ENCODE measurements around the gene AGPAT1. TPM values are rescaled to one million over a fixed set of nuclear protein-coding genes. Genes with fewer than 3 reads are reported as not detected.

The AGPAT1 gene
- total RNA-seq, 5 donors from 2014 or later (not counting 1 experiment from before 2014, with no cell fraction given): 23.5 to 34.6 (median 31.0) TPM

GRCh38 chr6:32118782-32119628 is 56.9 kb downstream of the AGPAT1 start:
- H3K4me3 Mint-ChIP-seq: no peak overlapping the region
- Histone ChIP-seq H3K36me3 (ENCODE audit: control insufficient read depth in 2 of 2, extremely low read depth in 1 of 2, insufficient read depth in 1 of 2, low read length in 1 of 2) (peaks cover 21 to 78% of the 10 kb centered on the region in 2 donors), H3K27ac (ENCODE audit: low read length) (no peak overlapping the region), H3K4me3 (ENCODE audit: control insufficient read depth in 1 of 2, extremely low read depth in 1 of 2, low read length in 1 of 2) (no peak overlapping the region), H3K9me3 (no peaks in the 10 kb centered on the region), H3K27me3 (replicated peaks in 1 of 2; ENCODE audit: control insufficient read depth in 2 of 2, extremely low read depth in 1 of 2, insufficient read depth in 2 of 2, low read length in 1 of 2) (no peaks in the 10 kb centered on the region), H3K4me1 (ENCODE audit: control insufficient read depth in 1 of 2, extremely low read depth in 1 of 2, insufficient read depth in 2 of 2, low read length in 2 of 2) (peaks cover 0 to 12% of the 10 kb centered on the region in 2 experiments)
- ChIA-PET POLR2A (interaction anchor here in 1 of 2 donors (0.6 kb wide), 1 partner anchor 304 kb away, joined by 16 read pairs; no protein-coding TSS in a partner anchor), CTCF (interaction anchor here (1.3 to 1.4 kb wide), 2 partner anchors 36 to 77 kb away, joined by 3 to 4 read pairs; no protein-coding TSS in a partner anchor)
- 24% methylated on average over 9 of the region's 17 CpGs for WGBS (ENCODE audit: insufficient coverage)
- no peaks in the 10 kb centered on the region for H3K9me3 Mint-ChIP-seq
- peak in 34 of 35 experiments; percentile 16 to 76 (median 55) for DNase-seq
- peak overlapping the region in 1 of 2 donors; percentile 79 for H3K27ac Mint-ChIP-seq
- H3K27me3 Mint-ChIP-seq: no peaks in the 10 kb centered on the region
- peaks cover 56% of the 10 kb centered on the region for H3K36me3 Mint-ChIP-seq
- peak; percentile 71 to 92 (median 84) for ATAC-seq (replicated peaks in 1 of 4)
- H3K4me1 Mint-ChIP-seq: peaks cover 11 to 22% (median 19%) of the 10 kb centered on the region in 3 donors

Other genes with a start within 250 kb of the AGPAT1 start
- gene C2, start 248.4 kb downstream of the AGPAT1 start, total RNA-seq: 1 to 10 TPM; 1.3 to 5.1 (median 3.7) TPM
- gene CFB, start 230.0 kb downstream of the AGPAT1 start, total RNA-seq: 1 to 10 TPM in 3 of 5 donors, not detected in 2; 1.3 to 2.2 (median 1.8) TPM
- gene NELFE, start 217.1 kb downstream of the AGPAT1 start, total RNA-seq: 10 to 100 TPM; 47.5 to 51.0 (median 49.4) TPM
- gene SKIC2, start 216.9 kb downstream of the AGPAT1 start, total RNA-seq: 100 to 1,000 TPM; 104 to 169 (median 112) TPM
- 10 to 100 TPM; 30.2 to 53.2 (median 35.4) TPM for gene DXO, start 203.9 kb downstream of the AGPAT1 start, total RNA-seq
- 10 to 100 TPM in 1 of 5 donors, 1 to 10 TPM in 4; 3.5 to 11.6 (median 6.1) TPM for gene C4A, start 194.0 kb downstream of the AGPAT1 start, total RNA-seq
- 1 to 10 TPM; 5.5 to 8.4 (median 7.5) TPM for gene C4B, start 161.3 kb downstream of the AGPAT1 start, total RNA-seq
- 1 to 10 TPM in 3 of 5 donors, under 1 TPM in 2; 0.43 to 2.2 (median 1.6) TPM for gene CYP21A2, start 137.7 kb downstream of the AGPAT1 start, total RNA-seq
- 10 to 100 TPM in 4 of 5 donors, 1 to 10 TPM in 1; 8.0 to 20.9 (median 15.4) TPM for gene TNXB, start 66.7 kb downstream of the AGPAT1 start, total RNA-seq
- 100 to 1,000 TPM; 106 to 151 (median 145) TPM for gene ATF6B, start 47.8 kb downstream of the AGPAT1 start, total RNA-seq
- gene FKBPL, start 45.8 kb downstream of the AGPAT1 start, total RNA-seq: 1 to 10 TPM in 4 of 5 donors, under 1 TPM in 1; 0.83 to 3.7 (median 1.5) TPM
- gene PRRT1, start 24.1 kb downstream of the AGPAT1 start, total RNA-seq: 1 to 10 TPM; 1.7 to 3.3 (median 2.3) TPM
- gene PPT2, start 21.9 kb downstream of the AGPAT1 start, total RNA-seq: 10 to 100 TPM; 11.2 to 25.6 (median 19.3) TPM
- 10 to 100 TPM; 13.9 to 18.9 (median 16.9) TPM for gene EGFL8, start 11.5 kb downstream of the AGPAT1 start, total RNA-seq
- 10 to 100 TPM; 23.6 to 49.3 (median 44.6) TPM for gene RNF5, start 2.3 kb upstream of the AGPAT1 start, total RNA-seq
- 10 to 100 TPM; 42.6 to 81.4 (median 67.7) TPM for gene AGER, start 8.2 kb upstream of the AGPAT1 start, total RNA-seq
- gene PBX2, start 14.1 kb upstream of the AGPAT1 start, total RNA-seq: 100 to 1,000 TPM; 124 to 171 (median 148) TPM
- 100 to 1,000 TPM; 267 to 311 (median 274) TPM for gene GPSM3, start 16.6 kb upstream of the AGPAT1 start, total RNA-seq
- gene NOTCH4, start 48.0 kb upstream of the AGPAT1 start, total RNA-seq: 1 to 10 TPM in 3 of 5 donors, under 1 TPM in 2; 0.70 to 1.7 (median 1.1) TPM
- not detected for gene TSBP1, start 195.8 kb upstream of the AGPAT1 start, total RNA-seq
- gene BTNL2, start 231.1 kb upstream of the AGPAT1 start, total RNA-seq: not detected